HG03342 (cell line): Measurements from ENCODE around the gene TNFSF9.

Source experiments
- ATAC-seq: cut with Tn5 transposase; IDR thresholded peaks from one replicate; pipeline ENCODE4 v1.9.1; 2021; ENCODE audit warnings: mild to moderate bottlenecking, moderate library complexity; ENCODE audit not compliant: unreplicated experiment

TNFSF9 gene

GRCh38 chr19:6530386-6531162 is at the start of gene TNFSF9:
Gene TNFSF9 (plus strand): TSS chr19:6531026. CDS start chr19:6531037, 11 bp downstream.
- ATAC-seq = peak; percentile 33

GRCh38 chr19:6481541-6482342 is 49.1 kb upstream of the TNFSF9 start, which contains the start of gene DENND1C:
Gene DENND1C (minus strand): TSS chr19:6481787. CDS start chr19:6481695, 92 bp downstream.
- no peak for ATAC-seq

- no peak for ATAC-seq
These were observed 48.5 kb upstream of the TNFSF9 start for GRCh38 chr19:6482343-6482686.

GRCh38 chr19:6483235-6483634 is 47.6 kb upstream of the TNFSF9 start:
- ATAC-seq = no peak

GRCh38 chr19:6484230-6484629 is 46.6 kb upstream of the TNFSF9 start:
- no peak for ATAC-seq

GRCh38 chr19:6484831-6485230 is 46.0 kb upstream of the TNFSF9 start:
- no peak for ATAC-seq

- ATAC-seq = no peak
These were observed 41.4 kb upstream of the TNFSF9 start for GRCh38 chr19:6489278-6490061.

- ATAC-seq = no peak
These were observed 40.7 kb upstream of the TNFSF9 start for GRCh38 chr19:6490134-6490533.

- ATAC-seq = no peak
These were observed 38.8 kb upstream of the TNFSF9 start for GRCh38 chr19:6491802-6492592.

GRCh38 chr19:6494438-6495036 is 36.3 kb upstream of the TNFSF9 start:
- ATAC-seq = no peak

GRCh38 chr19:6495947-6496346 is 34.9 kb upstream of the TNFSF9 start:
- ATAC-seq = no peak

GRCh38 chr19:6498294-6499036 is 32.4 kb upstream of the TNFSF9 start:
- no peak for ATAC-seq

- no peak for ATAC-seq
These were observed 31.6 kb upstream of the TNFSF9 start for GRCh38 chr19:6499052-6499790.

GRCh38 chr19:6500837-6501739 is 29.7 kb upstream of the TNFSF9 start:
- ATAC-seq = no peak

GRCh38 chr19:6501740-6502648 is 28.8 kb upstream of the TNFSF9 start, which contains the start of gene TUBB4A:
Gene TUBB4A (minus strand): TSS chr19:6502309. CDS start chr19:6502212, 97 bp downstream.
- no peak for ATAC-seq

GRCh38 chr19:6503407-6504201 is 27.2 kb upstream of the TNFSF9 start:
- no peak for ATAC-seq
